Islet of Langerhans (tissue), 1 donor: Measurements from ENCODE around the gene RND2.
"Not testable (repeated sequence)": the region's sequence is repeated elsewhere in the genome, so short reads cannot be mapped to it uniquely, and the experiment has no call there.

Experiments used
- FAIRE-seq: peaks from one replicate; lab custom pipeline; 2011; peaks lifted over from hg19 to GRCh38; lab: Jason Lieb, UNC

RND2 gene

GRCh38 chr17:43027091-43028032 is 2.3 kb downstream of the RND2 start:
- FAIRE-seq, result no peak

- FAIRE-seq, result no peak
These were observed 3.3 kb downstream of the RND2 start for GRCh38 chr17:43028221-43028861.

- FAIRE-seq, result no peak
These were observed 5.2 kb downstream of the RND2 start for GRCh38 chr17:43030137-43030767.

- FAIRE-seq, result no peak
These were observed 6.6 kb downstream of the RND2 start for GRCh38 chr17:43031666-43032065.

GRCh38 chr17:43033948-43034881 is 9.2 kb downstream of the RND2 start:
- no peak for FAIRE-seq

- no peak for FAIRE-seq
These were observed 9.9 kb downstream of the RND2 start for GRCh38 chr17:43034894-43035293.

GRCh38 chr17:43039646-43040045 is 14.6 kb downstream of the RND2 start:
- FAIRE-seq, result no peak

- no peak for FAIRE-seq
These were observed 15.6 kb downstream of the RND2 start for GRCh38 chr17:43040655-43041054.

- FAIRE-seq, result no peak
These were observed 17.1 kb downstream of the RND2 start for GRCh38 chr17:43042025-43042628.

- FAIRE-seq, result no peak
These were observed 18.3 kb downstream of the RND2 start for GRCh38 chr17:43043307-43043706.

GRCh38 chr17:43044024-43044423 is 19.0 kb downstream of the RND2 start:
- FAIRE-seq, result no peak

- FAIRE-seq, result no peak
These were observed 26.9 kb downstream of the RND2 start for GRCh38 chr17:43051969-43052368.

- not testable (repeated sequence) for FAIRE-seq
These were observed 28.0 kb downstream of the RND2 start for GRCh38 chr17:43053008-43053407.

- FAIRE-seq, result no peak
These were observed 31.0 kb downstream of the RND2 start for GRCh38 chr17:43056051-43056450.

GRCh38 chr17:43062984-43063638 is 38.1 kb downstream of the RND2 start:
- no peak for FAIRE-seq

GRCh38 chr17:43068570-43069367 is 43.7 kb downstream of the RND2 start:
- no peak for FAIRE-seq

GRCh38 chr17:43069368-43069898 is 44.4 kb downstream of the RND2 start:
- FAIRE-seq, result no peak

- FAIRE-seq, result no peak
These were observed 45.2 kb downstream of the RND2 start for GRCh38 chr17:43070257-43070656.

- no peak for FAIRE-seq
These were observed 45.8 kb downstream of the RND2 start for GRCh38 chr17:43070872-43071271.

GRCh38 chr17:43074869-43075268 is 49.8 kb downstream of the RND2 start:
- no peak for FAIRE-seq
